ENCODE data around the gene DIPK2A. TPM values are rescaled to one million over a fixed set of nuclear protein-coding genes. Genes with fewer than 3 reads are reported as not detected.

Gene DIPK2A
- total RNA-seq, 1 experiment from 2014 or later = 37.7 TPM

GRCh38 chr3:143972155-143972504 is 507 bp downstream of the DIPK2A start:
- Mint-ChIP-seq H3K36me3 (ENCODE audit: insufficient read depth, unreplicated experiment) (peaks cover 54% of the 10 kb centered on the region), H3K4me1 (ENCODE audit: low read depth, unreplicated experiment) (peaks cover 21% of the 10 kb centered on the region), H3K9me3 (ENCODE audit: low read depth, unreplicated experiment) (no peaks in the 10 kb centered on the region), H3K27ac (ENCODE audit: unreplicated experiment) (peak overlapping the region; percentile 87), H3K27me3 (ENCODE audit: unreplicated experiment) (no peaks in the 10 kb centered on the region), H3K4me3 (ENCODE audit: low read depth, unreplicated experiment) (peak overlapping the region; percentile 91)
- CTCF ChIA-PET = interaction anchor here (0.5 to 2.2 kb wide), 15 partner anchors 11 to 1805 kb away, joined by 3 to 7 read pairs (median 4); no protein-coding TSS in a partner anchor
- intact Hi-C loops (cut with micrococcal nuclease; ENCODE audit: unreplicated experiment) = loop anchor here (5.0 to 10.0 kb wide), 4 partner anchors 75 to 1795 kb away; no protein-coding TSS in a partner anchor
- no TSS peak for BruUV-seq (replicated peaks)
- TF ChIP-seq, protein P1, sequence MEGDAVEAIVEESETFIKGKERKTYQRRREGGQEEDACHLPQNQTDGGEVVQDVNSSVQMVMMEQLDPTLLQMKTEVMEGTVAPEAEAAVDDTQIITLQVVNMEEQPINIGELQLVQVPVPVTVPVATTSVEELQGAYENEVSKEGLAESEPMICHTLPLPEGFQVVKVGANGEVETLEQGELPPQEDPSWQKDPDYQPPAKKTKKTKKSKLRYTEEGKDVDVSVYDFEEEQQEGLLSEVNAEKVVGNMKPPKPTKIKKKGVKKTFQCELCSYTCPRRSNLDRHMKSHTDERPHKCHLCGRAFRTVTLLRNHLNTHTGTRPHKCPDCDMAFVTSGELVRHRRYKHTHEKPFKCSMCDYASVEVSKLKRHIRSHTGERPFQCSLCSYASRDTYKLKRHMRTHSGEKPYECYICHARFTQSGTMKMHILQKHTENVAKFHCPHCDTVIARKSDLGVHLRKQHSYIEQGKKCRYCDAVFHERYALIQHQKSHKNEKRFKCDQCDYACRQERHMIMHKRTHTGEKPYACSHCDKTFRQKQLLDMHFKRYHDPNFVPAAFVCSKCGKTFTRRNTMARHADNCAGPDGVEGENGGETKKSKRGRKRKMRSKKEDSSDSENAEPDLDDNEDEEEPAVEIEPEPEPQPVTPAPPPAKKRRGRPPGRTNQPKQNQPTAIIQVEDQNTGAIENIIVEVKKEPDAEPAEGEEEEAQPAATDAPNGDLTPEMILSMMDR (IDR thresholded peaks at IDR 0.05; ENCODE audit: unreplicated experiment) = no peak
- no peak for DNase-seq

- Mint-ChIP-seq H3K27me3 (ENCODE audit: unreplicated experiment) (no peaks in the 10 kb centered on the region), H3K4me3 (ENCODE audit: low read depth, unreplicated experiment) (peak overlapping the region; percentile 91), H3K36me3 (ENCODE audit: insufficient read depth, unreplicated experiment) (peaks cover 54% of the 10 kb centered on the region), H3K27ac (ENCODE audit: unreplicated experiment) (peak overlapping the region; percentile 87), H3K4me1 (ENCODE audit: low read depth, unreplicated experiment) (peaks cover 26% of the 10 kb centered on the region), H3K9me3 (ENCODE audit: low read depth, unreplicated experiment) (no peaks in the 10 kb centered on the region)
- TF ChIP-seq, protein P1 (IDR thresholded peaks at IDR 0.05; ENCODE audit: unreplicated experiment) = peak; percentile 48
- intact Hi-C loops (cut with micrococcal nuclease; ENCODE audit: unreplicated experiment) = loop anchor here (5.0 to 10.0 kb wide), 4 partner anchors 75 to 1795 kb away; no protein-coding TSS in a partner anchor
- no TSS peak for BruUV-seq (replicated peaks)
- peak; percentile 81 for DNase-seq
- CTCF ChIA-PET = interaction anchor here (0.7 to 2.2 kb wide), 10 partner anchors 9 to 1804 kb away, joined by 3 to 6 read pairs (median 4); no protein-coding TSS in a partner anchor
Measured at GRCh38 chr3:143972505-143973258, 1.1 kb downstream of the DIPK2A start.

- H3K4me3 Mint-ChIP-seq (ENCODE audit: low read depth, unreplicated experiment) = peak overlapping the region; percentile 91
- BruUV-seq (replicated peaks) = TSS peak; percentile 52
- H3K27ac Mint-ChIP-seq (ENCODE audit: unreplicated experiment) = peak overlapping the region; percentile 87
- H3K4me1 Mint-ChIP-seq (ENCODE audit: low read depth, unreplicated experiment) = peaks cover 33% of the 10 kb centered on the region
- H3K36me3 Mint-ChIP-seq (ENCODE audit: insufficient read depth, unreplicated experiment) = peaks cover 54% of the 10 kb centered on the region
- H3K9me3 Mint-ChIP-seq (ENCODE audit: low read depth, unreplicated experiment) = no peaks in the 10 kb centered on the region
- intact Hi-C loops (cut with micrococcal nuclease; ENCODE audit: unreplicated experiment) = loop anchor here (2.0 to 10.0 kb wide), 5 partner anchors 76 to 1794 kb away; no protein-coding TSS in a partner anchor
- DNase-seq = no peak
- H3K27me3 Mint-ChIP-seq (ENCODE audit: unreplicated experiment) = no peaks in the 10 kb centered on the region
- CTCF ChIA-PET = interaction anchor here (0.7 to 2.8 kb wide), 3 partner anchors 10 to 791 kb away, joined by 4 to 8 read pairs (median 5); no protein-coding TSS in a partner anchor
- TF ChIP-seq, protein P1 (IDR thresholded peaks at IDR 0.05; ENCODE audit: unreplicated experiment) = no peak
Measured at GRCh38 chr3:143973259-143974021, 1.8 kb downstream of the DIPK2A start.
